Smooth muscle cell of trachea (primary cell): ENCODE results near the gene NTSR2. TPM values are rescaled to one million over a fixed set of nuclear protein-coding genes. Genes with fewer than 3 reads are reported as not detected.

Experiments used
- total RNA-seq: library from RNA; depleted of rRNA; stranded (reverse); fragments of >200 nt; gene quantifications from 2 replicates; pipeline ENCODE4 v1.2.1, GENCODE V29; 2014

NTSR2 gene
- not detected in 2 replicates for total RNA-seq

DNA sequence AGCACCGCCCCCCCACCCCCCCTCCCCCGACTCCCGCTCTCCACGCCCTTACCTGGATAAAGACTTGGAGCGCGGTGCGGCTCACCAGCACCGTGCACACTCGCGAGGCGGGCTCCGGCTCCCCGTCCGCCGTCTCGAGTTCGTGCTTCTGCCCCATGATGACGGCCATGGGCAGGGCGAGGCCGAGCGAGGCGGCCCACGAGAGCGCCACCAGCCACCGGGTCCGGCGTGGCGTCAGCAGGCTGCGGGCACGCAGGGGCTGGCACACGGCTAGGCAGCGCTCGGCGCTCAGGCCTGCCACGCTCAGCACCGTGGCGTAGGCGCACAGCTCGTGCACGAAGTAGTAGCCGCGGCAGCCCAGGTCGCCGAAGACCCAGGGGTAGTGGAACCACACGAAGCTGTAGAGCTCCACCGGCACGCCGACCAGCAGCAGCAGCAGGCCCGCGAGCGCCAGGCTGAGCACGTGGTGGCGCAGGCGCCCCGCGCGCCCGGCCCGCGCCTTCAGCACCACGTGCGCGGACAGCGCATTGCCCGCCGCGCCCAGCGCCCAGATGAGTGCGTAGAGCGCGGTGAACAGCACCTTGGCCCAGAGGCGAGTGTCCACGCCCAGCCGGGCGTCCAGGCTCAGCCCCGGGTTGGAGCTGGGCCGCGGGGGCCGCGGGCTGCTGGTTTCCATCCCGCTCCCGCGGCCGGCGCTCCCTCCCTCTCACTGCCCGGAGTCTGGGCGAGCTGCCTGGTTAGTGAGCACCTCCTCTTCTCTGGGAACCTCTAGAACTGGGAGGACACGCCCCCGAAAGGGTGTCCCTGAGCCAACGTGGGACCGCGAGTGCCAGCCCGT is at the start of gene NTSR2:
NTSR2 (minus strand) TSS at position 742 of the 838 bp plus-strand sequence; CDS start at position 676, 66 bp downstream.

Other genes with a start within 250 kb of the NTSR2 start
- 8.4 and 10.3 TPM in 2 replicates for gene E2F6, start 204.0 kb downstream of the NTSR2 start, total RNA-seq
- 0.44 and 2.2 TPM in 2 replicates for gene GREB1, start 136.2 kb downstream of the NTSR2 start, total RNA-seq
- 155 and 181 TPM in 2 replicates for gene LPIN1, start 76.4 kb upstream of the NTSR2 start, total RNA-seq